IPS-15b (cell line): ENCODE results near the gene WFIKKN1.

Source experiments
- H3K27me3 ChIP-seq: one replicate; pipeline ENCODE4 v1.6.1; 2013; ENCODE audit warnings: low read length; ENCODE audit not compliant: control insufficient read depth, insufficient read depth
- H3K36me3 ChIP-seq: one replicate; pipeline ENCODE4 v1.6.1; 2013; ENCODE audit warnings: low read length; ENCODE audit not compliant: control insufficient read depth, insufficient read depth
- H3K4me1 ChIP-seq: one replicate; pipeline ENCODE4 v1.6.1; 2013; ENCODE audit warnings: mild to moderate bottlenecking, low read length; ENCODE audit not compliant: control insufficient read depth, insufficient read depth
- H3K4me3 ChIP-seq: one replicate; pipeline ENCODE4 v1.5.1; 2013; ENCODE audit warnings: low read depth, low read length
- H3K9ac ChIP-seq: one replicate; pipeline ENCODE4 v1.6.1; 2013; ENCODE audit warnings: low read depth, mild to moderate bottlenecking, low read length
- H3K9me3 ChIP-seq: one replicate; pipeline ENCODE4 v1.6.1; 2013; ENCODE audit warnings: mild to moderate bottlenecking, low read length; ENCODE audit not compliant: control insufficient read depth, insufficient read depth

Gene WFIKKN1

GRCh38 chr16:630815-631405, at the start of gene WFIKKN1:
Gene WFIKKN1 (plus strand): TSS chr16:630985. CDS start chr16:631254, 269 bp downstream.
- H3K4me1 ChIP-seq = peaks cover 4% of the 10 kb centered on the region
- H3K9me3 ChIP-seq = no peaks in the 10 kb centered on the region
- peaks cover 18% of the 10 kb centered on the region for H3K36me3 ChIP-seq
- H3K27me3 ChIP-seq = no peaks in the 10 kb centered on the region
- H3K9ac ChIP-seq = peak within 1 kb of the TSS; percentile 47
- peak within 1 kb of the TSS; percentile 32 for H3K4me3 ChIP-seq

GRCh38 chr16:582218-582613, 48.6 kb upstream of the WFIKKN1 start:
- Histone ChIP-seq H3K9me3 (no peaks in the 10 kb centered on the region), H3K4me1 (no peaks in the 10 kb centered on the region), H3K9ac (no peak overlapping the region), H3K27me3 (peaks cover 16% of the 10 kb centered on the region), H3K4me3 (no peak overlapping the region), H3K36me3 (peaks cover 15% of the 10 kb centered on the region)

DNA sequence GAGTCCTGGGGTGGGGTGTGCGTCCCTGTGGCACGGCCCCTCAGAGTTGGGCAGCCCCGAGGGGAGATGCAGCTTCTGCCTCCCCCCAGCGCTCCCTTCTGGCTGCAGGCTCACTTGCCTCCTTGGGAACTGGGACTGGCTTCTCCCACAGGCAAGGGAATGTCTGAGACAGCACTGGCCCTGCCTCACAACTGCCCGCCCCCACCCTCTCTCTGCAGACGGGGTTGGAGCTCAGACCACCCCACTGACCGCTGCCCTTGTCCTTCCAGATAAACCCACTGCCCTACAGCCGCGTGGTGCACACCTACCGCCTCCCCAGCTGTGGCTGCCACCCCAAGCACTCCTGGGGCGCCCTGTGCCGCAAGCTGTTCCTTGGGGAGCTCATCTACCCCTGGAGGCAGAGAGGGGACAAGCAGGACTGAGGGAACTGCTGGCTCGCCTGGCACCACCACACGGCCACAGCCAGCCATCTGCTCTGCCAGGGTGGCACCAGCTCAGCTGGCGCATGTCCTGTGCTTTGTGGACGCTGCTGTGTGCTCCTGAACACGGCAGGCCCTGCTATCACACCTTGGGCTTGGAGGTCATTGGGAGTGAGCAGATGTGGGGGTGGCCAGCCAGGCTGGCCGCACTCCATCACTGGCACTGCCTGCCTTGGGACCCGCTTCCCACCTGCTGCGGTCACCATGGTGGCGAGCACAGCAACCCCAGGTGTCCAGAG, 48.0 kb upstream of the WFIKKN1 start:
- H3K4me1 ChIP-seq = no peaks in the 10 kb centered on the region
- H3K4me3 ChIP-seq = no peak overlapping the region
- peaks cover 16% of the 10 kb centered on the region for H3K27me3 ChIP-seq
- no peaks in the 10 kb centered on the region for H3K9me3 ChIP-seq
- peaks cover 15% of the 10 kb centered on the region for H3K36me3 ChIP-seq
- H3K9ac ChIP-seq = no peak overlapping the region

DNA sequence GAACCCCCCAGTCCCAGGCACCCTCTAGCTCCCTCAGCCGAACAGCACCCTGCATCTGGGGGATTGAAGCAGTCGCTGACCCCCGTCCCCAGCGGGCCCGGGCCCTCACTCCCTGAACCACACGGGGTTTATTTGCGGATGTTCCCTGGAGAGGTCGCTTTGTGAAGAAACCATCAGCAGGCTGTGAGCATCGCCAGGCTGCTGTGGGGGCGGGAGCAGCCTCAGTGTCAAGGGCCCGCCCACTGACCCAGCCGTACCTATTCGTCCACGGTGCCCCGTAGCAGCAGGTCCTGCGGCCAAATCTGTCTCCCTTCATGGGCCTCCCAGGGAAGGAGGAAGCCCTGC, 47.3 kb upstream of the WFIKKN1 start:
- Histone ChIP-seq H3K27me3 (peaks cover 16% of the 10 kb centered on the region), H3K4me1 (no peaks in the 10 kb centered on the region), H3K4me3 (no peak overlapping the region), H3K36me3 (peaks cover 15% of the 10 kb centered on the region), H3K9me3 (no peaks in the 10 kb centered on the region), H3K9ac (no peak overlapping the region)

DNA sequence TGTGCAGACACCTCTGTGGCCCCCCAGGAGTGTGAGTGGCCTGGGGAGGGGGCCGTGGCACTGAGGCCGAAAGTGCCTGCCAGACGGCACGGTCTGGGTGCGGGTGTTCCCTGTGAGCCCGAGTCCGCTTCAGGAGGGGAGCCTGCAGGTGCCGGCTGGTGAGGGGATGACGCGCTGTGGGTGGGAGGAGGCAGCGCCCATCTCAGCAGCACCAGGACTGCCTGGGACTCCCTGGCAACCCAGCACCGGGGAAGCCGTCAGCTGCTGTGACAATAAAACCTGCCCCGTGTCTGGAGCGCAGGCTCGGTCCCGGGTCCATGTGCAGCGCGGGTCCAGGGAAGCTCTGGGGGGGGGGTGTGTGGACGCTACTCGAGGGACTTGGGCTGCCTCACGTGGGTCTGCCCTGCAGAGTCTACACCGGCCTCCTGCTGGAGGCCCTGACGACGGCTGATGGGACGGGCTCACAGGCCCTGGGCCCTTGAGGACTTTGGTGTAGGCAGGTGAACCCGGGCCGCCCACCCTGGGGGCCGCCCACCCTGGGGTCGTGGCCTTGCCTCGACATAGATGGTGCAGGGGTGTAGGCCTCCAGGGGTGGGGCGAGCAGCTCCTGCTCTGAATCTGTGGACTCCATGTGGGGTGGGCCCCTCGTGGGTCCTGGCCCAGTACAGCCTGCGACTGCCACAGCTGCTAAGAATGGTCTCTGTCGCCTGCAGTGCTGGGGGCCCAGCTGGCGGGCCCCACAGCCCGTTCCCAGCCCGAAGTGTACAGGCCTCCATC, 46.8 kb upstream of the WFIKKN1 start:
- peaks cover 16% of the 10 kb centered on the region for H3K27me3 ChIP-seq
- no peak overlapping the region for H3K4me3 ChIP-seq
- H3K9ac ChIP-seq = no peak overlapping the region
- H3K36me3 ChIP-seq = peaks cover 15% of the 10 kb centered on the region
- no peaks in the 10 kb centered on the region for H3K4me1 ChIP-seq
- H3K9me3 ChIP-seq = no peaks in the 10 kb centered on the region

DNA sequence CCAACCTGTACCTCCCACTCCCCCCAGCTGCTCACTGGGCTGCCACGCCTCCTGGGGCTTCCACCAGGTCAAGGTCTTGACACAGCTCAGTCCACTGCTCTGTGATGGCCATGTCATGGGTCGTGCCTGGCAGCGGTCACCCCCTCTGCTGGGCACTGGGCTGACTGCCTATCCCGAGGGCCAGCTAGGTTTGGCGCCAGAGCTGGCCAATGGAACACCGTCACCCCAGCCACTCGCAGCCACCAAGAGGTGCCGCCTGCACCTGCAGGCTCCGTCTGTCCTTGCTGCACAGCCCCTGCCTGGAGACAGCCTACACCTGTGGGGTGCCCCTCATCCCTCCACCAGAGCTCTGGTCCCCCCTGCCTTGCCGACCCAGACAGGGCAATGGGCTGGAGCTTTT, 45.4 kb upstream of the WFIKKN1 start:
- no peaks in the 10 kb centered on the region for H3K4me1 ChIP-seq
- no peak overlapping the region for H3K9ac ChIP-seq

DNA sequence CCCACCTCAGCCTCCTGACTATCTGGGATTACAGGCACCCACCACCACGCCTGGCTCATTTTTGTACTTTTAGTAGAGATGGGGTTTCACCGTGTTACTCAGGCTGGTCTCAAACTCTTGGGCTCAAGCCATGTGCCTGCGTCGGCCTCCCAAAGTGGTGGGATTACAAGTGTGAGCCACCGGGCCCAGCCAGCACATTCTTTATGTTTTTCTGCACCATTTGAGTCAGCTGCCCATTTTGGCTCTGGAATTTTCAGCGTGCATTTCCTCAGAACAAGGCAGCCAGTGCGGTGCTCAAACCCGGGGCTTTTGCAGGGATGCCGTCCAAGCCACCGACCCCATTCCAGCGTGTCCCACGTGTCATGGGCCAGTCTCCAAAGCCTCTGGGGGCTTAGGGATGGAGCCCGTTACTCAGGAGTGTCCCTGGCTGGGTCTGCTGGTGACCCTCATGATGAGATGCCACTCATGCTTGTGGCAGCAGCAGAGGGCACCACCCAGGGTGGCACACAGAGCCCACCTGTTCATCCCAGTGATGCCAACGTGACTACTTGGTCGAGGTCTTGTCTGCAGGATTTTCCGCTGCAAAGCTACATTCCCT, 44.6 kb upstream of the WFIKKN1 start:
- H3K27me3 ChIP-seq = peaks cover 21% of the 10 kb centered on the region
- no peak overlapping the region for H3K9ac ChIP-seq

More for the DNA sequence above, 45.4 kb upstream of the WFIKKN1 start:
- H3K36me3 ChIP-seq = peaks cover 15% of the 10 kb centered on the region
- no peak overlapping the region for H3K4me3 ChIP-seq
- H3K27me3 ChIP-seq = peaks cover 16% of the 10 kb centered on the region
- no peaks in the 10 kb centered on the region for H3K9me3 ChIP-seq

DNA sequence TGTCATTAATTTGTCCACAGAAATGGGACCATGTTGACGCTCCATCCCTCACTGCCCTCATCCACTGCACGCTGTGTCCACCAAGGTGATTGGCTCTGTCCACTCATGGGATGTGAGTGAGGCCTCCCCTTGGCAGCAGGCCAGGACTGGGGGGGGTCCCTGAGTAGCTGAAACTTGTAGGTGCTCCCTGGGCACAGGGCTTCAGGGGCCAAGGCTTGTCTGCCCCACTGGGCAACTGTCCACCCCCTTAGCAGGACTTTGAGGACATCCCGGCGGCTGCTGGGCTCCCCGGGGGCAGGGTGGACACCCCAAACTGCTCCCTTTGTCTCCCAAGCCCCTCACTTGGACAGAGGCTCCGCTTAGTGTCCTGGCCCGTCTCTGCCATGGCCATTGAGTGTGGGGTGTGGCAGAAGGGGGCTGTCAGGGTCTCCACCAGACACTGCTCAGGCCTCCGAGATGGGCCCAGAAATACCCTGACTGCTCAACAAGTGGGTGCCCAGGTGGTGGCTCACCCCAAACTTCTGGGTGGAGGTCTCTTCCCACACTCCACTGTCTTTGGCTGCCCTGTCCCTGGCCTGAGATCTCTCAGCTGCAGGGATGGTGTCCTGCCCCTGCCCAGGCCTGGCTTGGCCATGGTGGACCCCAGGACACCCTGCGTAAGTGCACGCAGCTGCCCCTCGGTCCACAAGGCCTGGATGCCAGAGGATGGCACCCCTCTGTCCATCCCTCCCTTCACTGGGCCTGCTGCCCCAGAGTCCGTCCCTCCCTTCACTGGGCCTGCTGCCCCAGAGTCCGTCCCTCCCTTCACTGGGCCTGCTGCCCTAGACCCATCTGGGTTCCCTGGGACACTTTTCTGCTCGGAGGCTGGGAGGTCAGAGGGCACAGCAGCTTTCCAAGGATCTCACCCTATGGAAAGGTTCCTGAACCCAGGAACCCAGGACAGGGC, 43.9 kb upstream of the WFIKKN1 start:
- H3K4me1 ChIP-seq = no peaks in the 10 kb centered on the region
- peaks cover 21% of the 10 kb centered on the region for H3K27me3 ChIP-seq
- H3K4me3 ChIP-seq = no peak overlapping the region
- no peaks in the 10 kb centered on the region for H3K9me3 ChIP-seq
- peaks cover 9% of the 10 kb centered on the region for H3K36me3 ChIP-seq
- H3K9ac ChIP-seq = no peak overlapping the region

More for the DNA sequence above, 44.6 kb upstream of the WFIKKN1 start:
- no peaks in the 10 kb centered on the region for H3K4me1 ChIP-seq
- no peak overlapping the region for H3K4me3 ChIP-seq
- peaks cover 9% of the 10 kb centered on the region for H3K36me3 ChIP-seq
- H3K9me3 ChIP-seq = no peaks in the 10 kb centered on the region

GRCh38 chr16:588639-588888, 42.2 kb upstream of the WFIKKN1 start:
- no peaks in the 10 kb centered on the region for H3K4me1 ChIP-seq
- peak overlapping the region; percentile 97 for H3K4me3 ChIP-seq
- H3K9ac ChIP-seq = peak overlapping the region; percentile 94
- no peaks in the 10 kb centered on the region for H3K9me3 ChIP-seq
- H3K27me3 ChIP-seq = peaks cover 21% of the 10 kb centered on the region
- peaks cover 3% of the 10 kb centered on the region for H3K36me3 ChIP-seq

DNA sequence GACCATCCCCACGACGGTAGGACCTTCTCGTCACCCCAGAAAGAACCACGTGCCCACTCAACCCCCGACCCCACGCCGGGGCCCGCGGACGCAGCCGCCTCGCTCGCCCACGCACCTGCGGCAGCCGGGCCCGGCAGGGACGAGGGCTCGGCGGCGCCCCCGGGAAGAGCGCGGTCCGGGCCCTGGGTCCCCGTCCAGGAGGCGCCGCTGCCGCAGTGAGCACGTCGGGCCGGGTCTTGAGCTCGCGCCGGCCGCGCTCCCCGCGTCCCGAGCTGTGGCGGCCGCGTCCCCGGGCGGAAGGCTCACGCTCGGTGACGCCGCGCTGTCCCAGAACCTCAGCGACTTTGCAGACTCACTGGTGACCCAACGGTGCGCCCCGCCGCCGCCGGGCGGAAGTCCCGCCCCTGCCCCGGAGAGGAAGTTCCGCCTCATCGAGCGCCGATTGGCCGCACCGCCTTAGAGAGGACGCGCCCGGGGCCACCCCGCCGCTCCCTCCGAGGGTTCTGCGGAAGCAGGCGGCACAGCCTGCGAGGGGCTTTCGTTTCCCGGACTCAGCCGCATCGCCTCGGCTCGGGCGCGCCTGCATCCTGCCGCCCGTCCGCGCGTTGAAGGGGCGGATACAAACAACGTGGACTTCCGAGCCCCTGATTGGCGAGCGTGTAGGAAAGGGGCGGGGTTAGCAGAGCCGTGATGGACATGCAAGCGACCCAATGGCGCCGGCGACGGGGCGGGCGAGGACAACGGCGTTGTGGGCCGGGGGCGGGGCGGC, 41.7 kb upstream of the WFIKKN1 start:
- H3K36me3 ChIP-seq = peaks cover 3% of the 10 kb centered on the region
- H3K9me3 ChIP-seq = no peaks in the 10 kb centered on the region
- no peaks in the 10 kb centered on the region for H3K4me1 ChIP-seq
- peak overlapping the region; percentile 94 for H3K9ac ChIP-seq
- H3K4me3 ChIP-seq = peak overlapping the region; percentile 97
- peaks cover 21% of the 10 kb centered on the region for H3K27me3 ChIP-seq
